ENCODE results near the gene LINGO3.

The LINGO3 gene

DNA sequence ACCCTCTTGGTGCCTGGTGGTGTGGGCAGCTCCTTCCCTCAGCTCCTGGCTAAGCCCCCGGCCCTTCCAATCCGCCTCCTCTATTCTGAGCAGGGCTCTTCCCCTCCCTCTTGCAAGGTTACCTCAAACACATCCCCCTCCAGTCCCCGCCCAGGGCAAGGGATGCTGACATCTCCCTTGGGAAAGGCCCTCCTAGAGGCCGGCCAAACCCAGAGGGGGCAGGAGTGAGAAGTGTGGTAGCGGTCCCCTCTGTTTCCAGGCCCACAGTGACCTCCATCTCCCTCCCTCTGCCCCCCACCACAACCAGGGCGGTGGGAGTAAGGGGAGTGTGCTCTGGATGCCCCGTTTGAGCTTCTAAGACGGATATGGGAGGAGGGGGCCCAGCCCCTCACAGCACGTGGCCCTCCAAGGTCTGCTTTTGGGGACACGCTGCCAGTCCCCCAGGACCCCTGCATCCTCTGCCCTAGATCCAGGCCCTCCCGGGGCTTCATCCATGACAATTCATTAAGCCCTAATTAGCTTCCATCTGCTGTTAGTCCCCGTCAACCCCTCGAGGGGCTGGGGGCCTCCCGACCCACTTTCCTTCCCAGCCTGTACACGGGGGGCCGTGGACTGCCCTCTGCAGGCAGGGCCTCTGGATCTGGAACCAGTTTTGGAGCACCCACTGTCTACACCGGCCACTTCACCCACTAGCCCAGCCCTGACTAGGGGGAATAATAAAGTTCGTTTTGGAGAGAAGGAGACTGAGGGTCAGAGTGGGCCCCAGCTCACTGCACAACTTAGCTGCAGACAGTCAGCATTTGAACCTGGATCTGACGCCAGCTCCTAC, 2.3 kb downstream of the LINGO3 start:
- DNase-seq (ENCODE audit: low spot score) = no peak

DNA sequence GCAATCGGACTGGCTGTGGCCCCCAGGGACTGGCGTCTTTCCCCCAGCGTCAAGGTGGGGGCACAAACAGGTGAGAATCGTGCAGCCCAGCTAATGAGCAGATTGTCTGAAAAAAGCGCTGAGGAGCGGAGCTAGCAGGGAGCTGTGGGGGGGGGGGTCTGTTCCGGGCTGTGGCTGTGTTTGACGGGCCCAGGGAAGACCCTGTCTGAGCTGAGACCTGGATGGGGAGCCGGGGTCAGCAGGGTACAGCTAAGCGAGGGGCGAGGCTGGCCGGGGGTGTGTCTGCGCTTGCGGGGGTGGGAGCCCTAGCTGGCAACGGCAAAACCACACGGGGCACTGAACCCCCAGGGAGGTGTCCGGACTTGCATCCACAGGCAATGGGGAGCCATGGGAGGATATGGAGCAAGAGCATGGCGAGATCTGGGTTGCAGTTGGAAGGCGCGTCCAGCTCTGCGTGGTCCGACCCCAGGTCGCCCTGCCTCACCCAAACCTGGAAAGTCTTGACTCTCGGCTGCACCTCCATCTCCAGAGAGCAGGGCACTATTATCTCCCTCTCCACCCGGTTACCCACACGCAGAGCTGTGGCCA, 4.6 kb downstream of the LINGO3 start:
- no peak for DNase-seq (ENCODE audit: low spot score)

DNA sequence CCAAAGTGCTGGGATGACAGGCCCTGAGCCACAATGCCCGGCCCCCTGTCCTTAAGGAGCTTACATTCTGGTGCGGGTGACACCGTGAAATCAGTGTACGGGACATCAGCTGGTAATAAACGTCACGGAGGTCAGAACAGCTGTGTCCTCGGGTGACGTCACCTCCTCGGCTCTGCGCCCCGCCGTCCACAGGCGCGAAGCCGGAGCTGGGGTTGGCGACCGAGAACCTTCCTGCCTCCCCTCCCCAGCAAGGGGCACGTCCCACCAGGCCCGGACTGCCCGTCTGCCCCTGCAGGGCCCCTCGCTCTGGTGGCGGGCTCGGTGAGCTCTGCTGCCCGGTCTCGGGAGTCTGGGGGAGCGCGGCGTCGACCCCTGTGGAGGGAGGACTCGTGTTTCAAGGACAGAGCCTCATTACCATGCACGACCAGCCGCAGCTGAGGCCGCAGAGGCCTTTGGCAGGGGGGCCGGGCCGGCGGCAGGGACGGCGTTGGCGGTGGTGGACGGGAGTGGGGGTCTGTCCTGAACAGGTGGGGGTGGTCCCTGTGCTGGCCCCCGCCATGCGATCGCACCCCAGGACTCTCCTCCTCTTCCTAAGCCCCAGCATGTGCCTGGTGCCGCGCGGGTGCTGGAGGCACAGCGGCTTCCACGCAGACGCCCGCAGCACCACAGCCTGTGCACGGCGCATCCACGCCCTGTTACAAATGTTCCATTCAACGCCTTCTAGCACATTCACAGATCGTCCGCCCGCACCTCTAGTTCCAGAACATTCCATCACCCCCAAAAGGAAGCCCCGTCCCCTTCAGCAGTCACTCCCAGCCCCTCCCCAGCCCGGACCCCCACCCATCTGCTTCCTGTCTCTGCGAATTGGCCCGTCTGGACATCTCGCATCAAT, 5.4 kb downstream of the LINGO3 start:
- no peak for DNase-seq (ENCODE audit: low spot score)

DNA sequence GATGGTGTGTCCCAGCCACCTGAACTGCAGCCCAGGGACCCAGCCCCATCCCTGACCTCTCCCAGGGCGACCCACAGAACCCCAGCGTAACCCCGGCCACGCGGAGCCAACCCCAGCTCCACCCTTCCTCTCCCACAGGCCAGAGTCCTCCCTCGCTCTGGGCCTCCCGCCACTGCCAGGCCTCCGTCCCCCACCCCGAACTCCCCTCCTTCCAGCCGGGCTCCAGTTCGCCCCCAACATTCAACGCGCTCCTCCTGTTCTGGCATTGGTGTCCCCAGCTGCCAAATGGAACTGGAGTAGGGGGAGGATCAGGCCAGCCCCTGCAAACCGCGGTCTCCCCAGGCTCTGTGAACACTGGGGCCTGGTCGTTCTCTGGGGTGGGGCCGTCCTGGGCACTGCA, 7.4 kb downstream of the LINGO3 start:
- no peak for DNase-seq (ENCODE audit: low spot score)

DNA sequence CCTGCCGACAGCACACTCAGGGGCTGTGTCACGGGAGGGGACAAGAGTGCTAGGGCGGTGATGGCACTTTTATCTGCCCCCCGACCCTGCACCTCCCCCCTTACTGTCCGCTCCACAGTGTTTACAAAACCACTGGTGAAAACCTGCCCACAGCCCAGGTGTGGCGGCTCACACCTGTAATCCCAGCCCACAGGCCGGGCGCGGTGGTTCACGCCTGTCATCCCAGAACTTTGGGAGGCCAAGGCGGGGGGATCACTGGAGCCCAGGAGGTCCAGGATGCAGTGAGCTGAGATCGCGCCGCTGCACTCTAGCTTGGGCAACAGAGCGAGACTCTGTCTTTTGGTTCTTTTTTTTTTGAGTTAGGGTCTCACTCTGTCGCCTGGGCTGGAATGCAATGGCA, 11.8 kb downstream of the LINGO3 start:
- DNase-seq (ENCODE audit: low spot score) = no peak

DNA sequence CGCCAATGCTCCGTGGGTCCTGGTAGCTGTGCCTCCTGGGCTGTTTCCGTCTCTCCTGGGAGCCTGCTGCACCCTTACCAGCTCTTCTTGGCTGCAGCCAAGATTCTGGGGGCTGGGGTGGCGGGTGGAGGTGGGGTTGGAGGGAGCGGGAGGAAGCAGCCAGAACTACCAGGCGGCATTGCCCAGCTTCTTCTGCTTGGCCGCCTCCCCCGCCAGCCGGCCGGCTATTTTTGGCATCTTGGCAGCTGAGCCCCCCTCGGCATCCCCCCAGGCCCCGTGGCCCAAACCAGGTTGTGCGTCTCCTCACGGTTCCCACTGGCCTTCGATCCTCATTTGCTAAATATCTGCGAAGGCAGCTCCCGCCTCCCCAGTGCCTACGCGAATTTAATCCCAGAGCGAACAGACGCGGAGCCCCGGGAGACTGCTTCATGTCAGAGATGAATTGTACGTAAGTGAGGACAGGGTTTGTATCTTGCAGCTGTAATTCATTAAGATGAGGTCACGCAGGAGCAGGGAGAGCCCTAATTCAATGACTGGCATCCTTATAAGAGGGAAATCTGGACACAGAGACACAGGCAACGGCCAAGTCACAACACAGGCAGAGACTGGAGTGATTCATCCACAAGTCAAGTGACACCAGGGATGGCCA, 13.1 kb downstream of the LINGO3 start:
- DNase-seq (ENCODE audit: low spot score) = no peak

DNA sequence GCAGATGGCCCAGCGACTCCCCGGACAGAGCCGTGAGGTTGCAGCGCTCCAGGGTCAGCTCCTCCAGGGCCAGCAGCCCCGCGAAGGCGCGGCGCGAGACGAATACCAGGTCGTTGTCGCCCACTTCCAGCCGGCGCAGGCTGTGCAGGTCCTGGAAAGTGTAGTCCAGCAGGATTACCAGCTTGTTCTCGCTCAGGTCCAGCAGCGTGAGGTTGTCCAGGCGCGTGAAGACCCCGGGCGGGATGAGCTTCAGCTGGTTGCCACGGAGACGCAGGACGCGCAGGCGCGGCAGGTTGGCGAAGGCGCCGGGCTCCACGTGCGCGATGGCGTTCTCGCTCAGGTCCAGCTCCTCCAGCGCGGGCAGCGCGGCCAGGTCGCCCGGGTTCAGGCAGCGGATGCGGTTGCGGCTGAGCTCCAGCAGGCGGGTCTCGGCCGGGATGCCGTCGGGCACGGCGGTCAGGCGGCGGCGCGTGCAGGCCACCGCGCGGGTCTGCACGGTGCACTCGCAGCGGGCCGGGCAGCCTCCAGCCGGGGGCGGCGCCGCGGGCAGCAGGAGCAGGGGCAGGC, 16.7 kb downstream of the LINGO3 start:
- DNase-seq (ENCODE audit: low spot score) = no peak

DNA sequence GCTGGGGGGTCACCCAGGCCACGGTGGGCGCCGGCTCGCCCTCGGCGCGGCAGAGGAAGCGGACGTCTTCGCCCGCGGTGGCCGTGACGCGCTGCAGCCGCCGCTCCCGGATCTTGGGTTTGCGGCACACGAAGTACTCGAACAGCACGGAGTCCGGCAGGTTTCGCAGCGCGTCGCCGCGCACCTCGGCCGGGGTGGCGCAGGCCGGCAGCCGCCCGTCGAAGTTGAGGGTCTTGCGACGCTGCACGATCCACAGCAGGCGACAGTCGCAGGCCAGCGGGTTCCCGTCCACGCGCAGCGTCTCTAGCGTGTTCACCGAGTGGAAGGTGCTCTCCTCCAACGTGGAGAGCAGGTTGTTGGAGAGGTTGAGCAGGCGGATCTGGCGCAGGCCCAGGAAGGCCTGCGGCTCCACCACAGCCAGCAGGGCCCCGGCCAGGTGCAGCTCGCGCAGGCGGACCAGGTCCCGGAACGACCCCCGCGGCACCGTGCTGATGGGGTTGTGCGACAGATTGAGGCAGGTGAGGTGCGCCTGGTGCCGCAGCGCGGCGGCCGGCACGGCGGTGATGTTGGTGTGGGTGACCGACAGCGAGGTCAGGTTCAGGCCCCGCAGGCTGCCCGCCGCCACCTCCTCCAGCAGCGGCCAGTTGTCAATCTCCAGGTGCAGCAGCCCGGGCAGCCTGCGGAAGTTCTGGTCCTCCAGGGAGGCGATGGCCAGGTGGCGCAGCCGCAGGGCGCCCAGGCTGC, 17.3 kb downstream of the LINGO3 start:
- no peak for DNase-seq (ENCODE audit: low spot score)

DNA sequence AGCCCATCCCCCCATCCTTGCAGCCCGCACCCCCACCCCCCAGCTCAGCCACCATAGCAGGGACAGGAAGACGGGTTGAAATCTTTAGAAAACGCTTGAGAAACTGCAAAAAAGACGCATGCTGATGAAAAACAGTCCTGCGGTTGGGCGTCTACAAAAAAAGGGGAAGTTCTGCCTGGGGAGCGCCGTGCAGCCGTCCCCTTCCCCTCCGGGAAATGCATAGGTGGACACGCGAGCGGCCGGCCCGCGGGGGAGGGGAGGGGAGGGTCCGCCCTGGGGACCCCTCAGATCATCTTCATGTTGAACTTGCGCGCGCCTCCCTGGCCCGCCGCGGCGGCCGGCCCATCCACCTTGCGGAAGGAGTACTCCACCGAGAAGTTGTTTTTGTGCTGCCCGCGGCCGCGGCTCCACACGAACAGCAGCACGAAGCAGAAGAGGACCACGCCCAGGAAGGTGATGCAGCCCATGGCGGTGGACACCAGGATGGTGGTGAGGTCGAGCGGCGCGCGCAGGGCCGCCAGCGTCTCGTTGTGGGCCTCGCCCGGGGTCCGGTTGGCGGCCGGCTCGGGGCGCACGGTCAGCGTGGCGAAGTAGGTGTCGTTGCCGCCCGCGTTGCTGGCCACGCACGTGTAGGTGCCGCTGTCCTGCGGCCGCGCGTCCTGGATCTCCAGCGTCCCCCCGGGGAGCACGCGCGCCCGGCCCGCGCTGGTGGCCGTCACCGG, 18.1 kb downstream of the LINGO3 start:
- DNase-seq (ENCODE audit: low spot score) = no peak

DNA sequence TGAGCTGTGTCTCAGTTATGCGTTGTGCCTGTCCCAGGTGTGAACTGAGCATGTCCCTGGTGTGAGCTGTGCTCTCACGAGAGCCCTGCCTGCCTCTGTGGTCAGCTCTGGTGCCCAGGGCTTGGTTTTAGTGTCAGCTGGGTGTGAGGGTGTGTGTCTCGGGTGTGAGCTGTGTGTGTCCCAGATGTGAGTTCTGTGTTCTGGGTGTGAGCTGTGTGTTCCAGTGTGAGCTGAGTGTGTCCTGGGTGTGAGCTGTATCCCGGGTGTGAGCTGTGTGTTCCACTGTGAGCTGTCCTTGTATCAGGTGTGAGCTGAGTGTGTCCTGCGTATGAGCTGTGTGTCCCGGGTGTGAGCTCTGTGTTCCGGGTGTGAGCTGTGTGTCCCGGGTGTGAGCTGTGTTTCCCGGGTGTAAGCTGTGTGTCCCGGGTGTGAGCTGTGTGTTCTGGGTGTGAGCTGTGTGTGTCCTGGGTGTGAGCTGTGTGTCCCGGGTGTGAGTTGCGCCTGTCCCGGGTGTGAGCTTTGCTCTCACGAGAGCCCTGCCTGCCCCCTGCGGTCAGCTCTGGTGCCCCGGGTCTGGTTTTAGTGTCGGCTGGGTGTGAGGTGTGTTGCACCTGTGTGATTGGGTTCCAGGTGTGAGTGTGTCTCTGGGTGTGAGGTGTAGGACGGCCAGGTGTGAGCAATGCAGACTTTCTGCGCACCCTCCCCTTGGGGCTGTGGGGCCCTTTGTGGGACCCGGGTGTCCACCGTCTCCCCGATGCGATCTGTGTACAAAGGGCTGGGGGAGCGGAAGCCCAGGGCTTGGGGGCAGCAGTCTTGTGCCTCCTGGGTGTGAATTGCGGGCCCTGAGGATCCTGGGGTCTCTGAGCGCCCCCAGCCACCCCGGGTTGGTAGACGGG, 18.9 kb downstream of the LINGO3 start:
- no peak for DNase-seq (ENCODE audit: low spot score)

DNA sequence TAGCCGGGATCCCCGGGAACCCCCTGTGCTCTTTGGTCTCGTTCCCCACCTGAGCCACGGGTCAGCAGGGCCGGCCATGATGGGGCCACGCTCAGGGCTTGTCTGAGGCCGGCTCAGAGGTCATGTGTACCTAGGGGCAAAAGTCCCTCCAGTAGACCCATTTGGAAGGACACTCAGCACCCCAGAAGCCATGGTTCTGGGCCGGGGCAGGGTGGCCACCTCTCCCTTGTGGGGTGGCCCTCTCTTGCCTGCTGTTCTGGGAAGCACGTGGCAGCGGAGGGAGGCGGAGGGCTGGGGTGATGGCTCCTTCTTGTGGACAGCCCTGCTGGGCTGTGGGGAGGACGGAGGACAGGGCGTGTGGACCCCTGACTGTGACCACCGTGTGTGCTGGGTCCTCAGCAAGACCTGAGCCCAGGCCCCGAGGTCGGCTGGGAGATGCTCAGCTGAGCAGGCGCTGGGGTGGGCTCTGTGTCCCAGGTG, 19.6 kb downstream of the LINGO3 start:
- DNase-seq (ENCODE audit: low spot score) = no peak

DNA sequence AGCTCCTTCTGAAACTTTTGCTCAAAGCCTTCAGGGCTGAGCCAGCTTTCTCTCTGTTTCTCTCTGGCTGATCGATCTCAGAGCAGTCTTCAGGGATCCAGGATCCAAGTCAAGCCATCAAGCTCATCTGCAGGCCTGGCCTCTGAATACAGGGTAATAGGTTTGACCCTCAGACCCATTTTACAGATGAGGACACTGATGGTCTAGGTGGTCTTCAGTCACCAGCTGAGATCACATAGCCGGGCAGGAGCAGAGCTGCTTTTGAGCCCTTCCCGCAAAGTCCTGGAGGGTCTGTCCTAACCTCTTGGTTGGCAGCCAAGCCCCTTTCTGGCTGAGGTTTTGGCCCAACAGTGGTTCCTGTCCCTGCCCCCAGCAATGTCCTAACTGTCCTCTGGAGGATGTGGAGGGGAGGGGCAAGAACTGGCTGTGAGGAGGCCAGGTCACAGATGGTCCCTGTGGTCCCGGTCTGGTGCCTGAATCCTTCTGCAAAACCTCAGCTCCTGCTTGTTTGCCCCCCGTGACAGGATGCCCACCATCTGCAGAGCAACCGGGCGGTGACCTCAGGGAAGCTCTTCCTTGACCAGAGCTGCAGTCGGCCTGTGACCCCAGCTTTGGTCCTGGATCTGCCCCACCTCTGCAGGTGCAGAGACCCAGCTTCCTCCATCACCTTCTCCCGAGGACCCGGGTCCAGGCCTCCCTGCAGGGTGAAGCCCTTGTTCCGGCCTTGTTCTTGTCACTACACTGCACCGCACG, 20.2 kb downstream of the LINGO3 start:
- no peak for DNase-seq (ENCODE audit: low spot score)

DNA sequence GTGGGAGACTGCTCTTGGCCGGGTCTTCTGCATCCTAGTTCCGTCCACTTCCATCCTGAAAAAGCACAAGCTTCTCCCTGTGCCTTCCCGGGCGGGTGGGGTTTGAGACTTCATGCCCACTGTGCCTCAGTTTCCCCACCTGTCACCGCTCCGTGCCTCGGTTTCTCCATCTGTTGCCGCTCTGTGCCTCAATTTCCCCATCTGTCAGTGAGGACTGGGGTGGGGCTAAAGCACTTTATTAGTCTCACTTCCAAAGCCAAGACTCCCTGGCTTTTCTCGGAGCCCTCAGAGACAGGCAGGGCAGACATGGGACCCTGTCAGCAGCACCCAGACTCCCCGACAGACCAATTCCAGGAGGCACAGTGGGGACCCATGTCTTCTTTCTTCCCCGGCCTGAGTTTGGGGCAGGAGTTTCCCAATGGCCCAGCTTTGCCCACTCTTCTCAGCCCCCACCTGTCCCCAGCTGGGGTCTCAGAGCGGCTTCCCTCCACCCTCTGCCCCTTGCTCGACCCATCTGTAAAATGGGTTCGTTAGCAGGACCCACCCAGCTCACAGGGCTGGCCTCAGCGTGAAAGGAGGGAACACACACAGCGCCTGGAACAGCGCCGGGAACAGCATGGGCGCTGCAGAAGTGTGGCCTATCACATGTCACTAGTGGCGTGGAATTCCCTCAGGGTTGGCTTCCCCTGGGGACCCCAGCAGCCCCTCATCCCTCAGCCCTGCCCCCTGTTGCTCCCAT, 21.4 kb downstream of the LINGO3 start:
- no peak for DNase-seq (ENCODE audit: low spot score)

DNA sequence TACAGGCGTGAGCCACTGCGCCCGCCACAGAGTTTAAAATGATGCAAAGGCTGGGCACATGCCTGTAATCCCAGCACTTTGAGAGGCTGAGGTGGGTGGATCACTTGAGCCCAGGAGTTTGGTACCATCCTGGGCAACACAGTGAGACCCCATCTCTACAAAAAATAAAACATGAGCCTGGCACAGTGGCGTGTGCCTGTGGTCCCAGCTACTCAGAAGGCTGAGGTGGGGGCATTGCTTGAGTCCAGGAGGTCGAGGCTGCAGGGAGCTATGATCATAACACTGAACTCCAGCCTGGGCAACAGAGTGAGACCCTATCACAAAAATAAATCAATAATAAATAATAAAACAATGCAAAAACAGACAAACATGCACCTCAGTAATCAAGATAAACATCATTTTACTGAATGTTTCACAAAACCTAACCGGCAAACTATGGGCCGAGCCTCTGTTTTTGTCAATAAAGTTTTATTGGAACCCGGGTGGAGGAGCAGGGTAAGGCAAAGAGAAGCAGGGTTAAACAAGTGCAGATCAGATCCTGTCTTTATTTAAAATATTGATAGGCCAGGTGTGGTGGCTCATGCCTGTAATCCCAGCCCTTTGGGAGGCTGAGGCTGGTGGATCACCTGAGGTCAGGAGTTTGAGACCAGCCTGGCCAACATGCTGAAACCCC, 24.0 kb downstream of the LINGO3 start:
- no peak for DNase-seq (ENCODE audit: low spot score)

DNA sequence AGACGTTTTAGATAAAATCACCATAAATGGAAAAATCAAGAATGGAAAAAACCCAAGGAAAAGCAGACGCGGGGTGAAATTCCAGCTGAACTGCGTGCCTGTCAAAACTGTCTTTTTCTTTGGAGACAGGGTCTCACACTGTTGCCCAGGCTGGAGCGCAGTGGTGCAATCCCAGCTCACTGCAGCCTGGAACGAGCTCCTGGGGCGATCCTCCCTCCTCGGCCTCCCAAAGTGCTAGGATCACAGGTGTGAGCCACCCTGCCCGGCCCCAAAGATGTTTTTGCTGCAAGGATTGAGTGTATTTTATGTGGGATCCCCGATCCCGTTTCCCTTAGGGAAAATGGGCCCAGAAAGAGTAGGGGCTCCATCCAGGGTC, 25.1 kb downstream of the LINGO3 start:
- no peak for DNase-seq (ENCODE audit: low spot score)

DNA sequence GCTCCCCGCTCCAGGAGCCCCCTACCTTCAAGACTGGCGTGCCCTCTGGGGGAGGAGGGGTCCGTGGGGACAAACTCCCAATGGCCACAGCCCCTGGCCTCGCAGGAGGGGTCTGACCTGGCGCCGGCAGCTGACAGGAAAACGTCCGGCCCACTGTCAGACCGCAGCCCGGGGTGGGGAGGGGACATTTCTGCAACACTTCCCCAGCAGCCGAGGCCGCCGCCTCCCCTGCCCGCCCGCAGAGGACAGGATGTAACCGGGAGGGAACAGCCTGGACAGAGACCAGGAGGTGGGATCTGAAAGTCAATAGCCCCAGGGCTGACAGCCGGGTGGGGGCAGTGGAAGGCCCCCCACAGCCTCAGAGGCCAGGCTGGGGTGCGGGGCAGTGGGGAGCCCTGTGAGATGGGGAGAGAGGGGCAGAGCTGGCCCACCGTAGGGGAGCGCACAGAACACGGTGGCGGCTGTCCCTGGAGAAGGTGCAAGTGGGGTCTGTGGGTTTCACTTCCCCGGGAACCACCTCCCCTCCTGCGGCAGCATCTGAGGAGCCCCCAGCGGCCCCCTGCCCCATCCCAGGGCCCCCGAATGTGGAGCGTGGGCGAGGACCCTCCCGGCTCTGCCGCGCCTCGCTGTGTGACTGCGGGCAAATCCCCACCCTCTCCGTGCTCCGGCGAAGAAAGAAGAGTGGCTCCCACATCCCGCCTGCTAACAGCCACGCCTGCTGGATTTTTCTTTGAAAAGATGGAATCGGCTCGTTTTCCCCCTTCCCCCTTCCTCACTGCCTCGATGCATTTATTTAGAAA, 25.7 kb downstream of the LINGO3 start, which contains the start of gene PEAK3:
PEAK3 (minus strand) TSS at position 114 of the 800 bp plus-strand sequence. CDS start 1,244 bp downstream, outside the sequence.
- DNase-seq (ENCODE audit: low spot score) = no peak
